Transverse colon (tissue), 4 donors: Measurements from ENCODE around the gene INCENP.

Source experiments
- EP300 ChIP-seq: sonication (generic); formaldehyde crosslinking; IDR thresholded peaks from one replicate; pipeline ENCODE4 v1.6.1; 2017; ENCODE audit warnings: antibody characterized with exemption, low read depth
- POLR2A ChIP-seq: fragments of 450-650 bp; IDR thresholded peaks from one replicate; pipeline ENCODE4 v1.6.1; 2016; ENCODE audit warnings: antibody characterized with exemption, mild to moderate bottlenecking, moderate library complexity
- POLR2AphosphoS5 ChIP-seq, 3 donors: sonication (generic); formaldehyde crosslinking; IDR thresholded peaks; one replicate each; pipeline ENCODE4 v1.6.1; 2016; ENCODE audit warnings: antibody characterized with exemption in 3 of 3
- TF ChIP-seq, protein P1 (sequence below), 5 experiments: fragments of 200-600 bp in 3 of 5; fragments of 450-650 bp in 2 of 5; sonication (generic) in 3 of 5; IDR thresholded peaks; 1 replicate in 2 of 5; 2 replicates in 3 of 5; pipeline ENCODE4 v1.5.1; 2016 to 2017; ENCODE audit warnings: antibody characterized with exemption in 5 of 5, inconsistent platforms in 3 of 5, mild to moderate bottlenecking in 2 of 5, moderate library complexity in 1 of 5

DNA sequence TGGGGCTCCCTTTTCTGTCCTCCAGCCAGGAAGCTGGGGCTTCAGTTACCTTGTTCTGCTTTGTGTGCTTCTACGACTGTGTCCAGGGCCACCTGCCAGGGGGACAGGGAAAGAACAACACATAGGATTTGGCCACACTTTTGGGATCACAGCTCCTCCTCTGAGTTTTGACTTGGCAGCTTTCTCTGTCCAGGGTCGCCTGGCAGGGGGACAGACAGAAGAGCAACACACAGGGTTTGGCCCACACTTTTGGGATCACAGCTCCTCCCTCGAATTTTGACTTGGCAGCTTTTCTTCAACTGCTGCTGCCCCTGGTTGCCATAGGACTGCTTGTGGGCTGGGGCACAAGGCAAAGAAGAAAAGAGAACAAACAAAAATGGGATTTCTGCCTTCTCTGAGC is 19.1 kb downstream of the INCENP start:
- TF ChIP-seq, protein P1, sequence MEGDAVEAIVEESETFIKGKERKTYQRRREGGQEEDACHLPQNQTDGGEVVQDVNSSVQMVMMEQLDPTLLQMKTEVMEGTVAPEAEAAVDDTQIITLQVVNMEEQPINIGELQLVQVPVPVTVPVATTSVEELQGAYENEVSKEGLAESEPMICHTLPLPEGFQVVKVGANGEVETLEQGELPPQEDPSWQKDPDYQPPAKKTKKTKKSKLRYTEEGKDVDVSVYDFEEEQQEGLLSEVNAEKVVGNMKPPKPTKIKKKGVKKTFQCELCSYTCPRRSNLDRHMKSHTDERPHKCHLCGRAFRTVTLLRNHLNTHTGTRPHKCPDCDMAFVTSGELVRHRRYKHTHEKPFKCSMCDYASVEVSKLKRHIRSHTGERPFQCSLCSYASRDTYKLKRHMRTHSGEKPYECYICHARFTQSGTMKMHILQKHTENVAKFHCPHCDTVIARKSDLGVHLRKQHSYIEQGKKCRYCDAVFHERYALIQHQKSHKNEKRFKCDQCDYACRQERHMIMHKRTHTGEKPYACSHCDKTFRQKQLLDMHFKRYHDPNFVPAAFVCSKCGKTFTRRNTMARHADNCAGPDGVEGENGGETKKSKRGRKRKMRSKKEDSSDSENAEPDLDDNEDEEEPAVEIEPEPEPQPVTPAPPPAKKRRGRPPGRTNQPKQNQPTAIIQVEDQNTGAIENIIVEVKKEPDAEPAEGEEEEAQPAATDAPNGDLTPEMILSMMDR (IDR thresholded peaks at IDR 0.05): no peak
- TF ChIP-seq POLR2AphosphoS5 (IDR thresholded peaks at IDR 0.05) (no peak), POLR2A (no peak), EP300 (no peak)
